ENCODE data around the gene PSMG2. TPM values are rescaled to one million over a fixed set of nuclear protein-coding genes. Genes with fewer than 3 reads are reported as not detected.

The PSMG2 gene
- total and polyA plus RNA-seq, 2 of the 4 experiments (the other 2 are of a cell fraction) = 34.4 to 59.5 TPM

- H2BK5ac ChIP-seq (ENCODE audit: low read depth, low read length, poor library complexity, severe bottlenecking) = no peak overlapping the region
- intact Hi-C loops (cut with micrococcal nuclease) = loop anchor here (5.0 kb wide), 2 partner anchors 248 to 278 kb away; partner anchors contain the start of genes AFG3L2 and PRELID3A
- no peaks in the 10 kb centered on the region for H3K27me3 ChIP-seq (ENCODE audit: control insufficient read depth, insufficient read depth, low read length)
- peaks cover 0 to 38% of the 10 kb centered on the region in 2 experiments; a peak in 2 of 4 replicates for H3K79me1 ChIP-seq (ENCODE audit: low read depth in 1 of 2, low read length in 2 of 2)
- no peak overlapping the region for H4K91ac ChIP-seq (ENCODE audit: insufficient read depth, low read depth, low read length)
- no peak overlapping the region for H4K5ac ChIP-seq (ENCODE audit: low read depth, low read length)
- peaks cover 5% of the 10 kb centered on the region for H3K9me1 ChIP-seq (ENCODE audit: insufficient read depth, low read length)
- no peak overlapping the region for H4K8ac ChIP-seq (ENCODE audit: low read depth in 2 of 2, low read length in 2 of 2)
- H2AK5ac ChIP-seq (ENCODE audit: low read depth, low read length) = no peak overlapping the region
- H3K27ac ChIP-seq (ENCODE audit: insufficient read depth, low read length) = no peak overlapping the region
- H2BK15ac ChIP-seq (ENCODE audit: low read depth, low read length) = no peak overlapping the region
- no peak overlapping the region for H2BK20ac ChIP-seq (ENCODE audit: low read depth, low read length)
- TF ChIP-seq CHD1 (IDR thresholded peaks at IDR 0.05; ENCODE audit: low read depth, low read length) (no peak), RCOR1 (IDR thresholded peaks at IDR 0.05; ENCODE audit: insufficient replicate concordance, low read length) (no peak)
- peaks cover 4% of the 10 kb centered on the region for H3K4me1 ChIP-seq (ENCODE audit: control insufficient read depth, insufficient read depth, low read length)
- no peaks in the 10 kb centered on the region for H3K9me3 ChIP-seq (ENCODE audit: control insufficient read depth, insufficient read depth, low read length)
- H3K9ac ChIP-seq (ENCODE audit: low read depth, low read length) = no peak overlapping the region
- no CpG with 5 or more reads among the region's 1 CpG for WGBS, 2 experiments (ENCODE audit: extremely low coverage in 2 of 2, insufficient read length in 1 of 2)
- H3K56ac ChIP-seq (ENCODE audit: extremely low read depth, insufficient read depth, low read length) = no peak overlapping the region
- no peak overlapping the region for H3K18ac ChIP-seq (ENCODE audit: low read depth, low read length)
- no peaks in the 10 kb centered on the region; the same call in 1 of the 2 replicates for H3K36me3 ChIP-seq (ENCODE audit: control insufficient read depth, insufficient read depth, low read length)
- no peak for ATAC-seq (ENCODE audit: low read depth)
- H4K20me1 ChIP-seq (ENCODE audit: insufficient read depth, low read length) = peaks cover 27% of the 10 kb centered on the region
- H3K23ac ChIP-seq (ENCODE audit: low read depth, low read length) = no peak overlapping the region
- ChIA-PET POLR2A (ENCODE audit: unreplicated experiment) (no interaction called here), CTCF (interaction anchor here (0.7 kb wide), 1 partner anchor 115 kb away, joined by 5 read pairs; no protein-coding TSS in a partner anchor)
- dilution Hi-C loops (cut with HindIII; ENCODE audit: low sequenced_read_pairs, unreplicated experiment) = no loop called here
- H3K14ac ChIP-seq (replicated peaks; ENCODE audit: low read depth, low read length) = no peak overlapping the region
- no peak overlapping the region for H3K4me2 ChIP-seq (ENCODE audit: low read depth, low read length)
- no peak overlapping the region for H2BK120ac ChIP-seq (ENCODE audit: low read depth, low read length)
- H3K4me3 ChIP-seq (ENCODE audit: insufficient read depth, low read depth, low read length) = no peak overlapping the region
- no peak overlapping the region for H2AFZ ChIP-seq (replicated peaks; ENCODE audit: low read length, poor library complexity)
- DNase-seq = no peak
- in situ Hi-C loops (cut with MboI; ENCODE audit: low sequenced_read_pairs) = no loop called here
- no TSS peak for BruUV-seq (replicated peaks)
- H2AK9ac ChIP-seq (replicated peaks; ENCODE audit: low read depth, low read length, poor library complexity) = no peak overlapping the region
- no peak overlapping the region for H3K4ac ChIP-seq (ENCODE audit: low read depth, low read length)
Measured at GRCh38 chr18:12654971-12655370, 47.9 kb upstream of the PSMG2 start.

Data from IMR-90 (cell line).